HFFc6 (cell line): ENCODE data around the gene FGD2. TPM values are rescaled to one million over a fixed set of nuclear protein-coding genes. Genes with fewer than 3 reads are reported as not detected.

Source experiments
- DNase-seq: peaks from one replicate; pipeline ENCODE4 v3.0.0-alpha.2; 2018
- H3K27ac Mint-ChIP-seq: 2 replicates; pipeline ENCODE4 v1.8.0; 2020; ENCODE audit warnings: mild to moderate bottlenecking, mixed read lengths
- H3K27me3 Mint-ChIP-seq: 2 replicates; pipeline ENCODE4 v1.8.0; 2021; ENCODE audit warnings: mild to moderate bottlenecking, moderate library complexity, mixed read lengths; ENCODE audit not compliant: insufficient read depth
- H3K36me3 Mint-ChIP-seq: 2 replicates; pipeline ENCODE4 v1.8.0; 2021; ENCODE audit warnings: low read depth, mixed read lengths
- H3K4me1 Mint-ChIP-seq: 2 replicates; pipeline ENCODE4 v1.8.0; 2020; ENCODE audit warnings: low read depth, mixed read lengths
- H3K4me3 Mint-ChIP-seq: 2 replicates; pipeline ENCODE4 v1.8.0; 2020; ENCODE audit warnings: mild to moderate bottlenecking, moderate library complexity, mixed read lengths
- H3K9me3 Mint-ChIP-seq: 2 replicates; pipeline ENCODE4 v1.8.0; 2020; ENCODE audit warnings: mild to moderate bottlenecking, mixed read lengths
- total RNA-seq, 6 experiments: library from RNA; stranded (reverse); fragmentation: NEBNext Ultra II Directional; extraction: Animal tissue kit (Norgen Biotek cat#: 25700); gene quantifications; 2 replicates in 1 of 6; 3 replicates in 5 of 6; pipeline ENCODE4 v1.2.3, GENCODE V29; 2021
- TF ChIP-seq, protein P1 (sequence below): fragments of 200-600 bp; sonication (generic); IDR thresholded peaks from 2 replicates; pipeline ENCODE4 v1.5.0; 2021; ENCODE audit warnings: antibody characterized with exemption, mild to moderate bottlenecking

FGD2 gene
- total RNA-seq, 6 experiments from 2014 or later: not detected

DNA sequence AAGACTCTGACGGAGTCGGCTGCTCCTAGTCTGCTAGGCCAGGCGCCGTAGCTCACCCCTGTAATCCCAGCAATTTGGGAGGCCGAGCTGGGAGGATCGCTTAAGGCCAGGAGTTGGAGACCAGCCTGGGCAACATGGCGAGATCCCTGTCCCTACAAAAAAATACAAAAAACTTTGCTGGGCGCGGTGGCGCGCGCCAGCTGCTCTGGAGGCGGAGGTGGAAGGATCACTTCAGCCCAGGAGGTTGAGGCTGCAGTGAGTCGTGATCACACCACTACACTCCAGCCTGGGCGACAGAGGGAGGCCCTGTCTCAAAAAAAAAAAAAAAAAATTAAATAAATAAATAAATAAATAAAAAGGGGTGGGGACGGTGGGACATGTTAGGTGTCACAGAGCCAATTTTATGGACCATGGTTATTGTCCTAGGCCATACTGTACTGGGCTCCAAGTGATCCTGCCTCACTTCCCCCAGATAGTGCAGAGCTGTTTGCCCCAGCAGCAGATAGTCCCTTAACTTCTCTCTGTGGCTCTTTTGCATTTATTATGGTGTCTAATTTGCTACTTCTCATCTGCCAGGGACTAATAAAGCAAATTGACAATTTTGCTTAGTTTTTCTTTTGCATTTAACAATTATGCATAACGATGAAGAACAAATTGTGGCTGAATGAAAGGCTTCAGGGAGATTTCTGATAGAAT lies 45.8 kb upstream of the FGD2 start:
- peaks cover 19% of the 10 kb centered on the region for H3K4me1 Mint-ChIP-seq
- H3K27me3 Mint-ChIP-seq: no peaks in the 10 kb centered on the region; the same call in none of the 2 replicates
- H3K27ac Mint-ChIP-seq: 0 out of 2 replicates have a peak overlapping the region, but pooled peaks have one; percentile 9
- H3K4me3 Mint-ChIP-seq: no peak overlapping the region
- TF ChIP-seq, protein P1, sequence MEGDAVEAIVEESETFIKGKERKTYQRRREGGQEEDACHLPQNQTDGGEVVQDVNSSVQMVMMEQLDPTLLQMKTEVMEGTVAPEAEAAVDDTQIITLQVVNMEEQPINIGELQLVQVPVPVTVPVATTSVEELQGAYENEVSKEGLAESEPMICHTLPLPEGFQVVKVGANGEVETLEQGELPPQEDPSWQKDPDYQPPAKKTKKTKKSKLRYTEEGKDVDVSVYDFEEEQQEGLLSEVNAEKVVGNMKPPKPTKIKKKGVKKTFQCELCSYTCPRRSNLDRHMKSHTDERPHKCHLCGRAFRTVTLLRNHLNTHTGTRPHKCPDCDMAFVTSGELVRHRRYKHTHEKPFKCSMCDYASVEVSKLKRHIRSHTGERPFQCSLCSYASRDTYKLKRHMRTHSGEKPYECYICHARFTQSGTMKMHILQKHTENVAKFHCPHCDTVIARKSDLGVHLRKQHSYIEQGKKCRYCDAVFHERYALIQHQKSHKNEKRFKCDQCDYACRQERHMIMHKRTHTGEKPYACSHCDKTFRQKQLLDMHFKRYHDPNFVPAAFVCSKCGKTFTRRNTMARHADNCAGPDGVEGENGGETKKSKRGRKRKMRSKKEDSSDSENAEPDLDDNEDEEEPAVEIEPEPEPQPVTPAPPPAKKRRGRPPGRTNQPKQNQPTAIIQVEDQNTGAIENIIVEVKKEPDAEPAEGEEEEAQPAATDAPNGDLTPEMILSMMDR: no peak
- no peak for DNase-seq
- no peaks in the 10 kb centered on the region for H3K9me3 Mint-ChIP-seq
- no peaks in the 10 kb centered on the region for H3K36me3 Mint-ChIP-seq

DNA sequence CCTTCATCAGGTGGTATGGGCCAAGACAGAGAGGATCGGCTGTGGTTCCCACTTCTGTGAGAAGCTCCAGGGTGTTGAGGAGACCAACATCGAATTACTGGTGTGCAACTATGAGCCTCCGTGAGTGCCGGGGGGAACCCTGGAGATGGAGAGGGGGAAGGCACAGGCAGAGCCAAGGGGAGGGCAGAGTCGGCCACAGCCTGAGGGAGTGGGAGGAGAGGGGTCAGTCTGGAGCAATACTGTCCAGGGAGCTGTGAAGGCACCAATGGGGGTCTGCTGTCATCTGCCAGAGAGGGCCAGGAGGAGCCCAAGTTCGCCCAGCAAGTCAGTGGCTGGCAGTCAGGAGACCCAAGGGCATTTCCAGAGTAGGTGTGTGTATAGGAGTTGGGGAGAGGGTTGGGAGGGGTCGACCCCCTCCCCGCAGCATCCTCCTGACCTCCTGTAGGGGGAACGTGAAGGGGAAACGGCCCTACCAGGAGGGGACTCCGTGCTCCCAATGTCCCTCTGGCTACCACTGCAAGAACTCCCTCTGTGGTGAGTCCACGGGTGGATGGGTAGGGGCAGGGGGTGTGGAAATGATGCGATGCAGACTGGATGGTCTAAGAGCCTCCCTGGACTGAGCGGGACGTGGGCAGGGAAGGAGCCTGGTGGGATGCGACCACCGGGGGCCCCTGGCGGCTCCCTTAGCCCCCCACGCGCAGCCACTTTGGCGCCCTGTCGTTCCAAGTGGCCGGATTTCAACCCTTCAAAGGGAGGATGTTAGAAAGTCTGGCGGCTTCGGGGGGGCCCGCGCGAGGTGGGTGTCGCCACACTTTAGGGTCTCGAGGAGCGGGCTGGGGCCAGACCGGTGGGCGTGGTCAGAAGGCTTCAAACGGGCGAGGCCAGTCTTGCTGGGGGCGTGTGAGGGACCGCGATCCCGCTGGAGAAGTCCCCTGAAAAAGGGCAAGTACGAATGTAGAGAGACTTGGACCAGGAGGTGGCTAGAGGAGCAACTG lies 43.7 kb upstream of the FGD2 start:
- Mint-ChIP-seq H3K4me1 (peaks cover 19% of the 10 kb centered on the region), H3K36me3 (no peaks in the 10 kb centered on the region), H3K4me3 (no peak overlapping the region), H3K27me3 (no peaks in the 10 kb centered on the region; the same call in none of the 2 replicates), H3K9me3 (no peaks in the 10 kb centered on the region), H3K27ac (no peak overlapping the region)
- TF ChIP-seq, protein P1: no peak
- DNase-seq: no peak

DNA sequence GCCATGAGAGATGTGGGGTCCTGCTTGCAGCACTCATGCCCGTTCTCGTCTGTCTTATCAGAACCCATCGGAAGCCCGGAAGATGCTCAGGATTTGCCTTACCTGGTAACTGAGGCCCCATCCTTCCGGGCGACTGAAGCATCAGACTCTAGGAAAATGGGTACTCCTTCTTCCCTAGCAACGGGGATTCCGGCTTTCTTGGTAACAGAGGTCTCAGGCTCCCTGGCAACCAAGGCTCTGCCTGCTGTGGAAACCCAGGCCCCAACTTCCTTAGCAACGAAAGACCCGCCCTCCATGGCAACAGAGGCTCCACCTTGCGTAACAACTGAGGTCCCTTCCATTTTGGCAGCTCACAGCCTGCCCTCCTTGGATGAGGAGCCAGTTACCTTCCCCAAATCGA lies 42.6 kb upstream of the FGD2 start:
- H3K27me3 Mint-ChIP-seq: no peaks in the 10 kb centered on the region; the same call in 1 of the 2 replicates
- peaks cover 19% of the 10 kb centered on the region for H3K4me1 Mint-ChIP-seq
- TF ChIP-seq, protein P1: no peak
- H3K36me3 Mint-ChIP-seq: peaks cover 2% of the 10 kb centered on the region
- H3K9me3 Mint-ChIP-seq: no peaks in the 10 kb centered on the region
- H3K4me3 Mint-ChIP-seq: no peak overlapping the region
- DNase-seq: peak; percentile 22
- no peak overlapping the region for H3K27ac Mint-ChIP-seq

DNA sequence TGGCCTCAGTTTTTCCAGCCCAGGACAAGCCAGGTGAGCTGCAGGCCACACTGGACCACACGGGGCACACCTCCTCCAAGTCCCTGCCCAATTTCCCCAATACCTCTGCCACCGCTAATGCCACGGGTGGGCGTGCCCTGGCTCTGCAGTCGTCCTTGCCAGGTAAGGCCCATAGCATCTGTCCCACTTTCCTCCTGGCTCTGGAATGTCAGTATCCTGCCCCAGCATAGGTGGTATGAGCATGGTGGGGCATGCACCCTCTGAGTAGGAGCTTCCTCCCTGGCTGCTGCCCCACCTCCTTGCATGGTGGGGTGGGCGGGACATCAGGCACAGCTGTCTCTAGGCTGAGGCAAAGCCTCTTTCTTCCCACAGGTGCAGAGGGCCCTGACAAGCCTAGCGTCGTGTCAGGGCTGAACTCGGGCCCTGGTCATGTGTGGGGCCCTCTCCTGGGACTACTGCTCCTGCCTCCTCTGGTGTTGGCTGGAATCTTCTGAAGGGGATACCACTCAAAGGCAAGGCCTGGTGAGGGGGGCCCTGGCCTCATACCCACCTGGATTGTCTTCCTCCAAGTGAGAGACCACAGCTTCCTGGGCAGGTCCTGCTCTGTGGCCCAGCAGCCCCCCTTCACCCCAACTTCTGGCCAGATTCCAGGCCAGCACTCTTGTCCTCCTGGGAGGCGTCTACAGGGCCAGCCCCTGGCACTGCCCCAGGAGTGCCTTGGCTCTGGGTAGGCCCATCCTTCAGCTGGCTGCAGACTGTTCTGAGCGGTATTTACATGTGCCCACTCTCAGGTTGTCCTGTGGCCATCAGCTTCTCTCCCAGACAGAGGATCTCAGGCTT lies 41.8 kb upstream of the FGD2 start:
- H3K27me3 Mint-ChIP-seq: no peaks in the 10 kb centered on the region; the same call in none of the 2 replicates
- no peak overlapping the region for H3K4me3 Mint-ChIP-seq
- no peaks in the 10 kb centered on the region for H3K9me3 Mint-ChIP-seq
- peaks cover 10% of the 10 kb centered on the region for H3K36me3 Mint-ChIP-seq
- TF ChIP-seq, protein P1: no peak
- no peak overlapping the region for H3K27ac Mint-ChIP-seq
- DNase-seq: no peak
- peaks cover 19% of the 10 kb centered on the region for H3K4me1 Mint-ChIP-seq

DNA sequence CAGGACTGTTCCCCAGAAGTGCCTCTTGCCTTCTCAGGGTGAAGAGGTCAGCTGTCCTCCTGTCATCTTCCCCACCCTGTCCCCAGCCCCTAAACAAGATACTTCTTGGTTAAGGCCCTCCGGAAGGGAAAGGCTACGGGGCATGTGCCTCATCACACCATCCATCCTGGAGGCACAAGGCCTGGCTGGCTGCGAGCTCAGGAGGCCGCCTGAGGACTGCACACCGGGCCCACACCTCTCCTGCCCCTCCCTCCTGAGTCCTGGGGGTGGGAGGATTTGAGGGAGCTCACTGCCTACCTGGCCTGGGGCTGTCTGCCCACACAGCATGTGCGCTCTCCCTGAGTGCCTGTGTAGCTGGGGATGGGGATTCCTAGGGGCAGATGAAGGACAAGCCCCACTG lies 41.1 kb upstream of the FGD2 start:
- TF ChIP-seq, protein P1: no peak
- DNase-seq: no peak
- Mint-ChIP-seq H3K4me3 (no peak overlapping the region), H3K36me3 (peaks cover 12% of the 10 kb centered on the region), H3K9me3 (no peaks in the 10 kb centered on the region), H3K27ac (no peak overlapping the region; the same call in 1 of the 2 replicates), H3K27me3 (no peaks in the 10 kb centered on the region; the same call in none of the 2 replicates), H3K4me1 (peaks cover 19% of the 10 kb centered on the region)
